H4 (cell line): ENCODE data around the gene ARHGEF7. TPM values are rescaled to one million over a fixed set of nuclear protein-coding genes. Genes with fewer than 3 reads are reported as not detected.

Experiments used
- DNase-seq: peaks from one replicate; pipeline ENCODE4 v3.0.0-alpha.2; 2015; ENCODE audit warnings: low spot score
- total RNA-seq: library from RNA; depleted of rRNA; stranded (reverse); fragments of >200 nt; shearing (Covaris generic); gene quantifications from 2 replicates; pipeline ENCODE4 v1.2.3, GENCODE V29; 2014

The ARHGEF7 gene
- total RNA-seq, 1 experiment from 2014 or later, result 8.5 TPM

- no peak for DNase-seq
Measured at GRCh38 chr13:111275995-111276618, 161.0 kb downstream of the ARHGEF7 start.

- DNase-seq, result no peak
Measured at GRCh38 chr13:111278258-111278657, 163.1 kb downstream of the ARHGEF7 start.

GRCh38 chr13:111278743-111279652 lies 163.9 kb downstream of the ARHGEF7 start:
- no peak for DNase-seq

- no peak for DNase-seq
Measured at GRCh38 chr13:111280226-111280625, 165.1 kb downstream of the ARHGEF7 start.

- DNase-seq, result no peak
Measured at GRCh38 chr13:111280681-111281585, 165.8 kb downstream of the ARHGEF7 start.

GRCh38 chr13:111281751-111282311 lies 166.7 kb downstream of the ARHGEF7 start:
- DNase-seq, result no peak

GRCh38 chr13:111282425-111282824 lies 167.3 kb downstream of the ARHGEF7 start:
- DNase-seq, result no peak

- no peak for DNase-seq
Measured at GRCh38 chr13:111282997-111283396, 167.9 kb downstream of the ARHGEF7 start.

- DNase-seq, result no peak
Measured at GRCh38 chr13:111283457-111283856, 168.3 kb downstream of the ARHGEF7 start.

- DNase-seq, result no peak
Measured at GRCh38 chr13:111283991-111284390, 168.9 kb downstream of the ARHGEF7 start.

- DNase-seq, result no peak
Measured at GRCh38 chr13:111284565-111284964, 169.5 kb downstream of the ARHGEF7 start.

GRCh38 chr13:111286162-111286561 lies 171.1 kb downstream of the ARHGEF7 start:
- no peak for DNase-seq

- no peak for DNase-seq
Measured at GRCh38 chr13:111286749-111287148, 171.6 kb downstream of the ARHGEF7 start.

- no peak for DNase-seq
Measured at GRCh38 chr13:111287201-111287600, 172.1 kb downstream of the ARHGEF7 start.

GRCh38 chr13:111288276-111288675 lies 173.2 kb downstream of the ARHGEF7 start:
- no peak for DNase-seq

- no peak for DNase-seq
Measured at GRCh38 chr13:111289251-111289650, 174.1 kb downstream of the ARHGEF7 start.

- no peak for DNase-seq
Measured at GRCh38 chr13:111291908-111292307, 176.8 kb downstream of the ARHGEF7 start.

- no peak for DNase-seq
Measured at GRCh38 chr13:111292710-111293485, 177.8 kb downstream of the ARHGEF7 start.

GRCh38 chr13:111295886-111296285 lies 180.8 kb downstream of the ARHGEF7 start:
- no peak for DNase-seq

- DNase-seq, result no peak
Measured at GRCh38 chr13:111296417-111296816, 181.3 kb downstream of the ARHGEF7 start.
